ENCODE results near the gene DMXL2.
A peak's percentile ranks its signal among the peaks of the same experiment; 100 is the strongest.
"Not testable (repeated sequence)": the region's sequence is repeated elsewhere in the genome, so short reads cannot be mapped to it uniquely, and the experiment has no call there.

The DMXL2 gene

GRCh38 chr15:51621155-51621765, 1.3 kb downstream of the DMXL2 start:
- DNase-seq, result no peak

GRCh38 chr15:51620641-51621040, 1.9 kb downstream of the DMXL2 start:
- DNase-seq, result no peak

- peak; percentile 8 for DNase-seq
Measured at GRCh38 chr15:51620122-51620521, 2.4 kb downstream of the DMXL2 start.

DNA sequence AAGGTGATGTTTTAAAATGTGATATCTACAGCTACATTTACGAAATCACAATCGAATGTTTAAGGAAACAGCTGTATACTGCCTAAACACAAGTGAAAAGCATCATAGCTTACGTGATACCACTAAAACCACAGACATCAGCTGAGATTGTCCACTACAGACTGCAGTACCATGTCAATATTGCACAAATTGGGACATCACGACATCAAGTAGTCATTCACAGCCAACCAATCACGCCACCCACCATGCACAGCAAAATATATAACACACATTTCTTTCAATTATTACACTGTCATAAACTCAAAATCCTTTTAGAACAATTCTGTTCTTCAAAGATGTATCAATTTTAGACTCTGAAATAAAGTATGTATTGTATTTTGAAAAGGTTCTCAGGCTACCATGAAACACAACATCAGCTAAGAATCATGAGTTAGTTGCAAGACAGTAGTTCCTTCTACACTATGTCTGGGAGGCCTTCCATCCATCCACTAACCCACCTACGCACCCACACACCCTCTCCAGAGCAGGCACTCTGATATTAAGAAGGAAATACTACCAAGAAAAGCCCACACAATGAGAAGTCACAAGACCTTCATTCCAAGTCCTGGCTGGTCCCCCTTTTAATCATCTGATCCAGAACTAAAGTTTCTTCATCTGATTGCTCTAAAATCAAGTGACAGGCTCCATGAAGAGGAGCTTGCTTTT, 3.1 kb downstream of the DMXL2 start:
- no peak for DNase-seq

DNA sequence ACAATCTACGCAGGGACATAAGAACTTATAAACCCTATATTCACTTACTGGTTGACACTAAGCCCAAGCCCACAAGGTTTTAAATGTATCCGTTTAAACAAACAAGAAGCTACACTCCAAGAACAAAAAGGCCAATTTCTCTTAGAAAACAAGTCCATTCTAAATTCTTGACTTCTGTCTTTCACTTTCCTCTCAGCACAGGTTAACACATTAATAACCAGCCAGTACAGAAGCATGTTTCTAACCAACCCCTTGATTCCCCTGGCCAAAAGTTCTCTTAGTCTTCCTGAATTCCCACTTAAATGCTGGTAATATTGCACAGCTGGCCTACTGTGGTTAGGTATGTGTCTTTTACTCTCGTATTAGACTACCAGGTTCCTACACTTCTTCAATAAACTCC, 4.7 kb downstream of the DMXL2 start:
- DNase-seq, result no peak

GRCh38 chr15:51613951-51614350, 8.6 kb downstream of the DMXL2 start:
- no peak for DNase-seq

DNA sequence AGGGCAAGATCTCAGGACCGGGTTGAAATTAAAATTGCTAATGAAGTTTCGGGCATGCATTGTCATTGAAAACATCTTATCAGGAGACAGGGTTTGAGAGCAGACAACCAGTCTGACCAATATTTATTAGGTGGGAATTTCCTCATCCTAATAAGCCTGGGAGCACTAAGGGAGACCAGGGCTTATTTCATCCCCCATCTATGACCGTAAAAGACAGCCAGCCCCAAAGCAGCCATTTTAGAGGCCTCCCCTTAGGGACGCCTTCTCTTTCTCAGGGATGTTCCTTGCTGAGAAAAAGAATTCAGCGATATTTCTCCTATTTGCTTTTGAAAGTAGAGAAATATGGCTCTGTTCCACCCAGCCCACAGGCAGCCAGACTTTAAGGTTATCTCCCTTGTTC, 9.9 kb downstream of the DMXL2 start:
- DNase-seq, result not testable (repeated sequence)

- DNase-seq, result not testable (repeated sequence)
Measured at GRCh38 chr15:51603462-51603948, 19.1 kb downstream of the DMXL2 start.

GRCh38 chr15:51603002-51603401, 19.6 kb downstream of the DMXL2 start:
- DNase-seq, result no peak

GRCh38 chr15:51602484-51602883, 20.1 kb downstream of the DMXL2 start:
- no peak for DNase-seq

- DNase-seq, result no peak
Measured at GRCh38 chr15:51601801-51602200, 20.8 kb downstream of the DMXL2 start.

DNA sequence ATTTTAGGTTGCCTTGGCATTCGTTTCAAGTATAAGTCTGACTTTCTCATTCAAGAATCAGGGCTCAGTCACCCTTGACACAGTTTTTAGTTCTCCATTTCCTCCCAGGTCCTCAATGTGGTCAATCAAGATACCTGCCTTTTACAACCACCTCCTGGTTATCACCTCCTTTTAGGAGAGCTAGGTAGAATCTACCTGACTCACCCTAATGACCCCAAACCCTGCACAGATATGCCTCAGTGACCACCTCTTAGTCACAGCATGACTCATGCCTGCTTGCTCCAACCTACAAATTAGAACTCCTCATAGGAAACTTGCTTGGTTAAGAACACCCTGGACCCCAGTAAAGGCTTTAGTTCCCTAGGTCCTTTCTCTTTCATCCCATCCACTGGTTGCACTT, 22.5 kb downstream of the DMXL2 start:
- DNase-seq, result no peak

DNA sequence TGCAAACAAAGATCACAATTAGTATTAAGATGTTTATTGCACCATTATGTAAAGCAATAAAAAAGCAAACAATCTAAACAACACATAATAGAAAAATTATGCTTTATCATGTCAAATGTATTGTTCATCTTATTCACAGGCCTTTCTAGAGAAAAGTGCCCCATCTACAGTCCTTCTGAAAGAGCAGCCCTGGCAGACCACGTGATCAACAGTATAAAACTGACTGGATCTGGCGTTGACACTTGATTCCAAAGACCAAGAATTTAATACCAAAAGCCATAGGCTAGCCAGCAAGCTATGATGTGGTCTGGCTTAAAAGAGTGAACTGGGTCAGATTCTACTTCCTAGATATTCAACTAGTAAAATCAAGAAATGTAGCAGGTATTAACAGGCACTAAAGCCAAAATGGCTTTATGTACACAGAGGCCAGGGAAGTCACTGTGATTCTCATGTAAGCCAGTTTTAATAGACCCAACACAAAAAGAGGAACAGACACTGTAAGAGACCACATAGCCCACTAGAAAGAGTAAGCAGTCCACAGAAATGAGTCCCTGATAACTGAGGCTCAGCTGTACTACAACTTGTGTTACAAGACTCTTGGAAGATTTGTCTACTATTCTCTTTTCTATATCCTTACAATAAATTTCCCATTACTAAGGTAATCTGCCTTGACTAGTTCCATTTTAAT, 32.5 kb downstream of the DMXL2 start:
- no peak for DNase-seq

- no peak for DNase-seq
Measured at GRCh38 chr15:51588966-51589365, 33.6 kb downstream of the DMXL2 start.

DNA sequence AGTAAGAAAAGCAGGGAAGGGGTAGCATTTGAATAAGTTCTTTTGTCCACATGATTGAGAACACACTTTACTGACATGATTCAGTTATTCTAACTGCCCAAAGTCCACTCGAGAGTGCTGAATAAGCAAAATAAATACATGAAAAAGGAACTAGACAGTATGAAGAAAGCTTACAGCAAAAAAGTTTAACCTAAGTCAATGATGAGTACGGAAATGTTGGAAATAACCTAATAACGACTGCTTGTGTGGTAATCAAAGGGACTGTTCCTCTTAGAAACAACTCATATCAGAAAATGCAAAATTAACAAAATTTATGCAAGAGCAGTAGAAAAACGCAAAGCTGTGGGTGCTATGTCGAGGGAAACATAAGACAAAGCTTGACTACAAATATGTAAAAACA, 36.6 kb downstream of the DMXL2 start:
- no peak for DNase-seq

DNA sequence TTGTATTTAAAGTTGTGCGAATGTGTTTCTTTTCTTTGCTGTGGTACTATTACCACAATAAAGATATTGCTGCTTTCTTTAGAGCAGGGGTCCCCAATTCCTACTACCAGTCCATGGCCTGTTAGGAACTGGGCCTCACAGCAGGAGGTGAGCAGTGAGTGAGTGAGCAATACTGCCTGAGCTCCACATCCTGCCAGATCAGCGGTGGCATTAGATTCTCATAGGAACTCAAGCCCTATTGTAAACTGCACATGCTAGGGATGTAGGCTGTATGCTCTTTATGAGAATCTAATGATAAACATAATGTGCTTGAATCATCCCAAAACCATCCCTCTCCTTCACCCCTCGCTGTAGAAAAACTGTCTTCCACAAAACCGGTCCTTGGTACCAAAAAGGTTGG, 41.6 kb downstream of the DMXL2 start:
- DNase-seq, result no peak

- DNase-seq, result no peak
Measured at GRCh38 chr15:51580385-51580784, 42.2 kb downstream of the DMXL2 start.

- DNase-seq, result no peak
Measured at GRCh38 chr15:51579012-51579411, 43.6 kb downstream of the DMXL2 start.

DNA sequence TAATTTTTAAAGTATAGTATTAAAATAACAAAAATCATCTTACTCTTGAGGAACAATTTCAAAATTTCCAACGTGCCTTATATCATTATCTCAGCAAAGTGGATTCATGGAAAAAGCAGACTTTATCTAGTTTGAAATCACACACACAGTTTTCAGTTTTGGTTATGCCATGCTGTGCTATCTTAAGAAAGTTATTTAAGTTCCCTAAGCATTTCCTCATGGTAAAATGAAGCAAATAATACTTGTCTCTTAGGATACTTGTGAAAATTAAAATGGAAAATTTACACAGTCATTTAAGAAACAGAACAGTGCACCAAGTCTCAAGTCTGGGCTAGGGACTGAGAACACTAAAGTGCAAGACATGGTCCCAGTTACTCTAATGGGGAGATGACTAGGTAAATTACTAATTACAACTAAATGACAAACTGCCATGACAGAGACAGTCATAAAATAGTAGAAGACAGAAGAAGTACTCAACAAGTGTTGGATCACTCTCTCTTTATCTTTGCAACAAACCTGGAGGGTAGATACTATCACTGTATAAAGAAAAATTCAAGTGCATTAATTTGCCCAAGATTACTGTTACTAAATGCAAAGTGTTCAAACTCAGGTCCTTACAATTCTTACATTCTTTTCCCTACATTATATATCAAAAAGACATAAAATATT, 44.8 kb downstream of the DMXL2 start:
- no peak for DNase-seq

- DNase-seq, result no peak
Measured at GRCh38 chr15:51576911-51577500, 45.6 kb downstream of the DMXL2 start.

DNA sequence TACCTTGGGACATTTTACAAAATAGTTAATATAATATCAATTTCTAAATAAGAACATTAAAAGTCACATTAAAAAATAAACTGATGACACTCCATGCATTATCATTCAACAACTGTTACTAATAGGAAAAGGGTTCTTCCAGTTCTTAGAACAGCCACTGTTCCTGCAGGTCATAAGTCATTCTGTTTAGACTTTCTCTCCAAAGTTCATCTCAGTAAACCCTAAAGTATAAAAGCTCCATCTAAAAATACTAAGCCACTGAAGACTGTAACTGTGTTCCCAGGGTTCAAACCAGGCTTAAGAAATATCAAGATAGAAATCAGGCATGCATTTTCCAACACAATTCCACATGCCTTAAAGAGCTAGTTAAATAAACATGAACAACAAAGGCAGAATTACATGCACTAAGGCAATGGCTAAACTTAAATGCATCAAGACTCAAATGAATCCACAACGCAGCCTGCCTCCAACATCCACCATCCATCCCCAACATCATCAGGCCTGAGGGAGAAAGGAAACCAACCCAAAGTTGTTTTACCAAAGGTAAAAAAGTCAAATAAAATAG, 46.2 kb downstream of the DMXL2 start:
- DNase-seq, result no peak

GRCh38 chr15:51575775-51576174, 46.8 kb downstream of the DMXL2 start:
- no peak for DNase-seq

- not testable (repeated sequence) for DNase-seq
Measured at GRCh38 chr15:51573352-51573751, 49.2 kb downstream of the DMXL2 start.
